Ovary (tissue), 9 donors: ENCODE data around the gene TGFB1I1. TPM values are rescaled to one million over a fixed set of nuclear protein-coding genes. Genes with fewer than 3 reads are reported as not detected.
A peak's percentile ranks its signal among the peaks of the same experiment; 100 is the strongest.

ENCODE experiments used
- DNase-seq, 5 donors: peaks; one replicate each; pipeline ENCODE4 v3.0.0-alpha.2; 2019 to 2020
- H3K27ac ChIP-seq, 2 donors: fragments of 200-600 bp; one replicate each; pipeline versions ENCODE4 v1.5.1 to v1.8.0; 2019 to 2022
- H3K27me3 ChIP-seq: fragments of 200-600 bp; one replicate; pipeline ENCODE4 v1.8.0; 2022
- H3K36me3 ChIP-seq: fragments of 200-600 bp; sonication (generic); one replicate; pipeline ENCODE4 v1.5.1; 2019
- H3K4me1 ChIP-seq: one replicate; pipeline ENCODE4 v1.8.1; 2013; ENCODE audit warnings: mild to moderate bottlenecking, moderate library complexity; ENCODE audit not compliant: insufficient read depth
- H3K4me3 ChIP-seq: fragments of 200-600 bp; sonication (generic); one replicate; pipeline ENCODE4 v1.5.1; 2017
- H3K9me3 ChIP-seq, 2 donors: fragments of 200-600 bp in 1 of 2; sonication (generic) in 1 of 2; one replicate each; pipeline versions ENCODE4 v1.5.1 to v1.8.1; 2013 to 2019; ENCODE audit warnings: mild to moderate bottlenecking in 1 of 2, moderate library complexity in 1 of 2
- EP300 ChIP-seq: sonication (generic); formaldehyde crosslinking; IDR thresholded peaks from one replicate; pipeline ENCODE4 v1.6.1; 2017; ENCODE audit warnings: antibody characterized with exemption
- POLR2A ChIP-seq: fragments of 450-650 bp; IDR thresholded peaks from one replicate; pipeline ENCODE4 v1.6.1; 2017; ENCODE audit warnings: antibody characterized with exemption, mild to moderate bottlenecking, moderate library complexity
- WGBS, 3 donors: extraction: QIAGEN DNeasy Blood & Tissue Kit in 1 of 3; methylation state at CpG; one replicate each; pipeline versions ENCODE4 v1.1.5 to v1.1.7; 2013 to 2017; 5-methylcytosine and 5-hydroxymethylcytosine counted together
- intact Hi-C, 4 donors: fragments of 100-400 bp; cut with DNase I; formaldehyde crosslinking; loops; one replicate each; pipeline versions ENCODE4 v1.11.0 to v1.15.1; 2022 to 2023
- polyA plus RNA-seq, 2 donors: library from polyadenylated mRNA; stranded (reverse); fragments of 200-250 nt in 1 of 2; fragments of 350-450 nt in 1 of 2; fragmentation: Illumina TruSeq in 1 of 2; extraction: RNeasy Lipid Tissue Mini Kit (QIAGEN cat#74804) in 1 of 2; gene quantifications; one replicate each; pipeline ENCODE4 v1.2.3, GENCODE V29; 2013 to 2014
- total RNA-seq, 7 donors: library from RNA; depleted of rRNA in 2 of 7; stranded (reverse); fragments of >200 nt in 2 of 7; fragmentation: NEBNext Ultra II Directional in 3 of 7; extraction: Animal tissue kit (Norgen Biotek cat#: 25700) in 3 of 7; gene quantifications; one replicate each; pipeline versions ENCODE4 v1.1.0 to v1.2.4, GENCODE V29; 2016 to 2023
- TF ChIP-seq, protein P1 (sequence below), 3 donors: fragments of 450-650 bp in 2 of 3; fragments of 200-600 bp in 1 of 3; IDR thresholded peaks; one replicate each; pipeline versions ENCODE4 v1.5.1 to v1.8.0; 2016 to 2022; ENCODE audit warnings: antibody characterized with exemption in 3 of 3, mild to moderate bottlenecking in 1 of 3
- donor health status: DM: no; HTN: no; CAD: no; lungs with moderate emphysema.
- donor health status: DM: no; HTN: no; CAD: no.
- donor health status: Bipolar disorder and iron deficiency.
- donor health status: DM: yes; HTN: yes; CAD: no.
- donor health status: DM: no; HTN: no; CAD: no.
- donor health status: DM: yes; HTN: yes; CAD: no.

Gene TGFB1I1
- total and polyA plus RNA-seq, 9 donors: 38.0 to 216 (median 124) TPM

DNA sequence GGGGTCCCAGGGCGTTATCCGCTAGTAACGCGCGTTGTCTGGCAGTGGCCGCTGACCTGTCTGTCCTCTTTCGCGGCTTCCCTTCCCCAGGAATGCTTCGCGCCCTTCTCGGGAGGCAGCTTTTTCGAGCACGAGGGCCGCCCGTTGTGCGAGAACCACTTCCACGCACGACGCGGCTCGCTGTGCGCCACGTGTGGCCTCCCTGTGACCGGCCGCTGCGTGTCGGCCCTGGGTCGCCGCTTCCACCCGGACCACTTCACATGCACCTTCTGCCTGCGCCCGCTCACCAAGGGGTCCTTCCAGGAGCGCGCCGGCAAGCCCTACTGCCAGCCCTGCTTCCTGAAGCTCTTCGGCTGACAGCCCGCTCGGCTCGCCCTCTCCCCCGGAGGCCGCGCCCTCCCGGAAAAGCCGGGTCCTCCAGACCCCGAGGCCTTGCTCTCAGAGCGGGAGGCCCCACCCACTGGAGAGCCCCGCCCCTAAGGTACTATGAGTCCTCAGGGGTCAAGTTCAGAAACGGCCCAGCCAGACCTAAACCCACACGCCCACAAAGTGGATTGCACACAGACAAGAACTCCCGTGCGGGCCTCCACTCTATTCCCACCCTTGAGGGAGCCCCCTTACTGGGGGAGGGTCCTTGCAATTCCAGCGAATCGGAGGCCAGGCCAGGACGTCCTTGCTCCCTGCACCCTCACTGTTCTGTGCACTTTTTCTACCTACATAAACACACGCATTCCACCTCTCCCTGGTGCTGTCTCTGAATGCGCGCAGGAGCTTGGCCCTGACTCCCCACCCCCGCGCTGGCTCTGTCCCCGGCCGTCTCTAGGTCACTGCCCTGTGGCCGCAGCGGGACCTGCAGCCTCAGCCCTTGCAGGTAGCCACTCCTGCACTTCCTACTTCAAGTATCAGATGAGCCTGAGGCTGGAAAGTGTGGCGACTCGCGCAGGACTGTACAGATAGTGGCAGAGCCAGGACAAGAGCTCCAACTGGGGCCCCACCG lies 5.6 kb downstream of the TGFB1I1 start:
- H3K4me1 ChIP-seq: no peaks in the 10 kb centered on the region
- no peaks in the 10 kb centered on the region for H3K36me3 ChIP-seq
- no peak overlapping the region for H3K4me3 ChIP-seq
- DNase-seq: no peak
- intact Hi-C loops: no loop called here
- TF ChIP-seq POLR2A (no peak), EP300 (no peak)
- TF ChIP-seq, protein P1, sequence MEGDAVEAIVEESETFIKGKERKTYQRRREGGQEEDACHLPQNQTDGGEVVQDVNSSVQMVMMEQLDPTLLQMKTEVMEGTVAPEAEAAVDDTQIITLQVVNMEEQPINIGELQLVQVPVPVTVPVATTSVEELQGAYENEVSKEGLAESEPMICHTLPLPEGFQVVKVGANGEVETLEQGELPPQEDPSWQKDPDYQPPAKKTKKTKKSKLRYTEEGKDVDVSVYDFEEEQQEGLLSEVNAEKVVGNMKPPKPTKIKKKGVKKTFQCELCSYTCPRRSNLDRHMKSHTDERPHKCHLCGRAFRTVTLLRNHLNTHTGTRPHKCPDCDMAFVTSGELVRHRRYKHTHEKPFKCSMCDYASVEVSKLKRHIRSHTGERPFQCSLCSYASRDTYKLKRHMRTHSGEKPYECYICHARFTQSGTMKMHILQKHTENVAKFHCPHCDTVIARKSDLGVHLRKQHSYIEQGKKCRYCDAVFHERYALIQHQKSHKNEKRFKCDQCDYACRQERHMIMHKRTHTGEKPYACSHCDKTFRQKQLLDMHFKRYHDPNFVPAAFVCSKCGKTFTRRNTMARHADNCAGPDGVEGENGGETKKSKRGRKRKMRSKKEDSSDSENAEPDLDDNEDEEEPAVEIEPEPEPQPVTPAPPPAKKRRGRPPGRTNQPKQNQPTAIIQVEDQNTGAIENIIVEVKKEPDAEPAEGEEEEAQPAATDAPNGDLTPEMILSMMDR (IDR thresholded peaks at IDR 0.05): no peak
- no peaks in the 10 kb centered on the region for H3K9me3 ChIP-seq
- 76 to 80% (median 78%) methylated on average over 66 to 67 of the region's 67 CpGs for WGBS, 3 donors
- no peak overlapping the region for H3K27ac ChIP-seq
- no peaks in the 10 kb centered on the region for H3K27me3 ChIP-seq

- WGBS, 3 donors: 79 to 84% (median 83%) methylated on average over 3 of the region's 3 CpGs
- H3K4me1 ChIP-seq: no peaks in the 10 kb centered on the region
- H3K27ac ChIP-seq: no peak overlapping the region
- no peaks in the 10 kb centered on the region for H3K9me3 ChIP-seq
- intact Hi-C loops: no loop called here
- H3K27me3 ChIP-seq: no peaks in the 10 kb centered on the region
- H3K4me3 ChIP-seq: no peak overlapping the region
- no peak for DNase-seq
- TF ChIP-seq POLR2A (no peak), EP300 (no peak)
- TF ChIP-seq, protein P1 (IDR thresholded peaks at IDR 0.05): no peak
- no peaks in the 10 kb centered on the region for H3K36me3 ChIP-seq
These were observed 7.0 kb downstream of the TGFB1I1 start for GRCh38 chr16:31478956-31479355.

DNA sequence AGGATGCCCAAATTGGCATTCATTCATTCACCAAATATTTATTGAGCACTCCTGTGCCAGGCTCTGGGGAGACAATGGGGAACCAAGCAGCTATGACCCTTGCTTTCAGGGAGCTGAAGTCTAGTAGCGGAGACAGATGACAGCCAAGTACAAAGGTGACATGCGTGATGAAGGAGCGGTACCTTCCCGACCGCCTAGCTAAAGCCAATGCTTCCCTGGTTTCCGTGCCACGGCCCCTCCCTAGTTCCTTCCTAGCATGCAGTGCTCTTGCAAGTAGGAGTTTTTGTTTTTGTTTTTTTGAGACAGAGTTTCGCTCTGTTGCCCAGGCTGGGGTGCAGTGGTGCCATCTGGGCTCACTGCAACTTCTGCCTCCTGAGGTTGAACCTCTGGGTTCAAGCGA lies 7.8 kb downstream of the TGFB1I1 start:
- no peak overlapping the region for H3K4me3 ChIP-seq
- H3K4me1 ChIP-seq: no peaks in the 10 kb centered on the region
- no peak overlapping the region for H3K27ac ChIP-seq
- DNase-seq: no peak
- no peaks in the 10 kb centered on the region for H3K36me3 ChIP-seq
- no peaks in the 10 kb centered on the region for H3K27me3 ChIP-seq
- WGBS, 3 donors: 65 to 80% (median 66%) methylated on average over 9 of the region's 9 CpGs
- intact Hi-C loops: no loop called here
- TF ChIP-seq, protein P1 (IDR thresholded peaks at IDR 0.05): no peak
- no peak for TF ChIP-seq POLR2A
- TF ChIP-seq EP300: no peak
- H3K9me3 ChIP-seq: no peaks in the 10 kb centered on the region

GRCh38 chr16:31480851-31481536 lies 9.0 kb downstream of the TGFB1I1 start:
- no peaks in the 10 kb centered on the region for H3K27me3 ChIP-seq
- H3K4me1 ChIP-seq: no peaks in the 10 kb centered on the region
- DNase-seq: peak in 2 of 5 donors; percentile 33 to 36
- TF ChIP-seq, protein P1 (IDR thresholded peaks at IDR 0.05): no peak
- no peak for TF ChIP-seq EP300
- no peak for TF ChIP-seq POLR2A
- no peak overlapping the region for H3K27ac ChIP-seq
- H3K9me3 ChIP-seq: no peaks in the 10 kb centered on the region
- H3K36me3 ChIP-seq: no peaks in the 10 kb centered on the region
- no peak overlapping the region for H3K4me3 ChIP-seq
- intact Hi-C loops: no loop called here
- 7 to 9% (median 7%) methylated on average over 7 of the region's 7 CpGs for WGBS, 3 donors
